GM23338 (cell line): ENCODE data around the gene DNAJC12.

ENCODE experiments used
- CREB1 ChIP-seq: fragments of 250-450 bp; sonication (Bioruptor Pico); IDR thresholded peaks from 2 replicates; pipeline ENCODE4 v1.5.0; 2020; ENCODE audit warnings: low read depth, mild to moderate bottlenecking, moderate library complexity
- EZH2 ChIP-seq: fragments of 200-600 bp; sonication (generic); IDR thresholded peaks from one replicate; pipeline ENCODE4 v1.8.0; 2017; ENCODE audit warnings: antibody characterized with exemption, mild to moderate bottlenecking, low read depth; ENCODE audit not compliant: unreplicated experiment
- EZH2phosphoT487 ChIP-seq: fragments of 200-600 bp; sonication (generic); IDR thresholded peaks from one replicate; pipeline ENCODE4 v1.8.1; 2018; ENCODE audit warnings: antibody characterized with exemption; ENCODE audit not compliant: unreplicated experiment
- POLR2AphosphoS5 ChIP-seq: IDR thresholded peaks from 2 replicates; pipeline ENCODE4 v1.6.1; 2016; ENCODE audit warnings: antibody characterized with exemption, low read depth
- STAT1 ChIP-seq: IDR thresholded peaks from one replicate; pipeline ENCODE4 v1.6.1; 2016; ENCODE audit warnings: antibody characterized with exemption; ENCODE audit not compliant: unreplicated experiment
- ZNF114 ChIP-seq: fragments of 250-450 bp; sonication (Bioruptor Pico); IDR thresholded peaks from 2 replicates; pipeline ENCODE4 v1.5.0; 2020; ENCODE audit warnings: mild to moderate bottlenecking, moderate library complexity
- TF ChIP-seq, protein P1 (sequence below), 2 experiments: fragments of 200-600 bp in 1 of 2; sonication (generic) in 1 of 2; conservative IDR thresholded peaks; 2 replicates each; pipeline versions ENCODE4 v1.5.1 to v1.6.1; 2016 to 2017; ENCODE audit warnings: antibody characterized with exemption in 2 of 2, low read depth in 2 of 2, mild to moderate bottlenecking in 2 of 2, moderate library complexity in 1 of 2
- TF ChIP-seq, protein P2 (sequence below): IDR thresholded peaks from one replicate; pipeline ENCODE4 v1.6.1; 2018; ENCODE audit warnings: antibody characterized with exemption; ENCODE audit not compliant: unreplicated experiment

DNA sequence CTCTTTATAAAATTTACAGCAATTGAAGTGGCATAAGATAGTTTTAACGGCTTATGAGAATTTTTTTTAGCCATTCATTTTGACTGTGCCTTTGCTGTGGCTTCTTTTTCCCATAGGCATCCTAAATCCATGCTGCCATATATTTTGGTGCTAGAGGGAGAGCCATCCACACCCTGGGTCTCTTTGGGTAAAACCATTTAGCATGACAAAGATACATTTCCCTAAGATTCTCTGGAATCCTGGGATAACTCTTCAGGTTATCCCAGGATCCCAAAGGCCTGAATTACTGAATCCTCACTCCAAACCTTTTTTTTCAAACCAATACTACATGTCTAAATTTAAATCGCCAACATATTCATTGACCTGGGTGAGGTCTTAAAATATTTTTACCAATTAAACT lies 28.9 kb downstream of the DNAJC12 start:
- TF ChIP-seq, protein P1, sequence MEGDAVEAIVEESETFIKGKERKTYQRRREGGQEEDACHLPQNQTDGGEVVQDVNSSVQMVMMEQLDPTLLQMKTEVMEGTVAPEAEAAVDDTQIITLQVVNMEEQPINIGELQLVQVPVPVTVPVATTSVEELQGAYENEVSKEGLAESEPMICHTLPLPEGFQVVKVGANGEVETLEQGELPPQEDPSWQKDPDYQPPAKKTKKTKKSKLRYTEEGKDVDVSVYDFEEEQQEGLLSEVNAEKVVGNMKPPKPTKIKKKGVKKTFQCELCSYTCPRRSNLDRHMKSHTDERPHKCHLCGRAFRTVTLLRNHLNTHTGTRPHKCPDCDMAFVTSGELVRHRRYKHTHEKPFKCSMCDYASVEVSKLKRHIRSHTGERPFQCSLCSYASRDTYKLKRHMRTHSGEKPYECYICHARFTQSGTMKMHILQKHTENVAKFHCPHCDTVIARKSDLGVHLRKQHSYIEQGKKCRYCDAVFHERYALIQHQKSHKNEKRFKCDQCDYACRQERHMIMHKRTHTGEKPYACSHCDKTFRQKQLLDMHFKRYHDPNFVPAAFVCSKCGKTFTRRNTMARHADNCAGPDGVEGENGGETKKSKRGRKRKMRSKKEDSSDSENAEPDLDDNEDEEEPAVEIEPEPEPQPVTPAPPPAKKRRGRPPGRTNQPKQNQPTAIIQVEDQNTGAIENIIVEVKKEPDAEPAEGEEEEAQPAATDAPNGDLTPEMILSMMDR (conservative IDR thresholded peaks at IDR 0.05; ENCODE audit: low read depth in 2 of 2), result no peak
- no peak for TF ChIP-seq POLR2AphosphoS5
- TF ChIP-seq EZH2phosphoT487, result no peak
- TF ChIP-seq EZH2, result no peak
- TF ChIP-seq, protein P2, sequence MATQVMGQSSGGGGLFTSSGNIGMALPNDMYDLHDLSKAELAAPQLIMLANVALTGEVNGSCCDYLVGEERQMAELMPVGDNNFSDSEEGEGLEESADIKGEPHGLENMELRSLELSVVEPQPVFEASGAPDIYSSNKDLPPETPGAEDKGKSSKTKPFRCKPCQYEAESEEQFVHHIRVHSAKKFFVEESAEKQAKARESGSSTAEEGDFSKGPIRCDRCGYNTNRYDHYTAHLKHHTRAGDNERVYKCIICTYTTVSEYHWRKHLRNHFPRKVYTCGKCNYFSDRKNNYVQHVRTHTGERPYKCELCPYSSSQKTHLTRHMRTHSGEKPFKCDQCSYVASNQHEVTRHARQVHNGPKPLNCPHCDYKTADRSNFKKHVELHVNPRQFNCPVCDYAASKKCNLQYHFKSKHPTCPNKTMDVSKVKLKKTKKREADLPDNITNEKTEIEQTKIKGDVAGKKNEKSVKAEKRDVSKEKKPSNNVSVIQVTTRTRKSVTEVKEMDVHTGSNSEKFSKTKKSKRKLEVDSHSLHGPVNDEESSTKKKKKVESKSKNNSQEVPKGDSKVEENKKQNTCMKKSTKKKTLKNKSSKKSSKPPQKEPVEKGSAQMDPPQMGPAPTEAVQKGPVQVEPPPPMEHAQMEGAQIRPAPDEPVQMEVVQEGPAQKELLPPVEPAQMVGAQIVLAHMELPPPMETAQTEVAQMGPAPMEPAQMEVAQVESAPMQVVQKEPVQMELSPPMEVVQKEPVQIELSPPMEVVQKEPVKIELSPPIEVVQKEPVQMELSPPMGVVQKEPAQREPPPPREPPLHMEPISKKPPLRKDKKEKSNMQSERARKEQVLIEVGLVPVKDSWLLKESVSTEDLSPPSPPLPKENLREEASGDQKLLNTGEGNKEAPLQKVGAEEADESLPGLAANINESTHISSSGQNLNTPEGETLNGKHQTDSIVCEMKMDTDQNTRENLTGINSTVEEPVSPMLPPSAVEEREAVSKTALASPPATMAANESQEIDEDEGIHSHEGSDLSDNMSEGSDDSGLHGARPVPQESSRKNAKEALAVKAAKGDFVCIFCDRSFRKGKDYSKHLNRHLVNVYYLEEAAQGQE, result no peak
- no peak for TF ChIP-seq ZNF114 (CRISPR knock-in tag)
- TF ChIP-seq STAT1, result no peak
- TF ChIP-seq CREB1 (CRISPR knock-in tag), result no peak
